Measurements from ENCODE around the gene BHLHA15. TPM values are rescaled to one million over a fixed set of nuclear protein-coding genes. Genes with fewer than 3 reads are reported as not detected.

The BHLHA15 gene
- total and polyA plus RNA-seq, 9 of the 15 experiments (the other 6 are each of a cell fraction or from before 2014, with no cell fraction given): 0.22 to 2.0 (median 1.1) TPM; not detected in 4

DNA sequence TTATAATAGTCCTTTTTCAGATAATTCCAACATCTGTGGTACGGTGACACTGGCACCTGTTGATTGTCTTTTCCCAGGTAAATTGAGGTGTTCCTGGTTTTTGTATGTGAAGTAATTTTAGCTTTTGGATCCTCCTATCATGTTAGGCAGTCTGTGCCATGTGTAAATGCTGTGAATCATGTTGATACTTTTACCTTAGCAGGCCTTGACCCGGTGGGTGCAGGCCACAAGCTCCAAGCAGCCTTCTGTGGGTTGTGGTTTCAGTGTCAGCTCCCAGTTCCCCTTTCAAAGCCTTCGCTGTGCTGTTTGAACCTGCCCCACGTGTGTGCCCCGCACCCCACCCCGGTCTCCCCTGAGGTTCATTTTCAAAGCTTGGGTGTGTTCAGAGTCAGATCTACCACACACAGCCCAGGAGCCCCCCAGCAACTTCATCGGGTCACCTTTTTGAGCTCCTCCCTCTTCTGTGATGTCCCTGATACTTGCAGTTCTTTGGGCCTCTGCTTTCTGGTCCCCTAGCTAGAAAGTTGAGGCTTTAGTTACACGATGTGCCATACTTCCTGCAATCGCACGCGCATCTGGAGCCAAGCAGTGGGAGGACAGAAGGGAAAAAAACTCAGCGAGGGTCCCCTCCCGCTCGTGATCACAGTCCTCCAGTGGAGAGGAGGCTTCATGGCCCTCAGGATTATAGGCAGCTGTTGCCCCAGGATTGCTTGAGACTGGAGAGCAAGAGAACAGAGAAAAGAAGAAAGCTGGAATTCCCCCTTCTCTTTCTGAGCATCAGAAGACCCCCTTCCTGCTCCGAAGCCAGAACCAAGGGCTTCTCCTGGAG, 8.7 kb upstream of the BHLHA15 start:
- H3K27ac ChIP-seq (ENCODE audit: extremely low read depth, low read depth, low read length): no peak overlapping the region
- H3K9me3 ChIP-seq (replicated peaks; ENCODE audit: control insufficient read depth, insufficient read depth, low read depth, low read length): no peaks in the 10 kb centered on the region
- ChIA-PET CTCF (ENCODE audit: low intra/inter-chr PET ratio) (no interaction called here), POLR2A (no interaction called here)
- no peaks in the 10 kb centered on the region for H3K9me1 ChIP-seq (ENCODE audit: control insufficient read depth, insufficient read depth, low read length)
- no peak overlapping the region for H3K4me3 ChIP-seq
- in situ Hi-C loops (cut with MboI): no loop called here
- no peaks in the 10 kb centered on the region for H3K79me2 ChIP-seq (ENCODE audit: control insufficient read depth, insufficient read depth, low read length)
- 57% methylated on average over 15 of the region's 15 CpGs for WGBS (ENCODE audit: insufficient coverage, low coverage, missing lambda C conversion rate)
- ATAC-seq (peak; percentile 51; the same call in 2 of the 3 replicates), DNase-seq (ENCODE audit: extremely low read depth in 1 of 4, low spot score in 3 of 4) (no peak), FAIRE-seq (peak; percentile 68)
- peaks cover 38% of the 10 kb centered on the region; the same call in 1 of the 3 replicates for H3K36me3 ChIP-seq (ENCODE audit: control insufficient read depth, insufficient read depth, low read length)
- intact Hi-C loops (cut with micrococcal nuclease): no loop called here
- H3K4me2 ChIP-seq (ENCODE audit: insufficient read depth, low read length): no peak overlapping the region
- H4K20me1 ChIP-seq (replicated peaks; ENCODE audit: control insufficient read depth, insufficient read depth, low read length): no peaks in the 10 kb centered on the region
- H3K4me1 ChIP-seq (replicated peaks in 1 of 2; ENCODE audit: control insufficient read depth in 2 of 2, insufficient read depth in 2 of 2, low read length in 2 of 2): peaks cover 0 to 23% of the 10 kb centered on the region in 2 experiments; a peak in 2 of 5 replicates
- H2AFZ ChIP-seq (ENCODE audit: low read depth, low read length): no peak overlapping the region
- TF ChIP-seq ZBTB1 (CRISPR knock-in tag; IDR thresholded peaks at IDR 0.05; ENCODE audit: borderline replicate concordance, low read depth) (peak; percentile 35; the same call in 1 of the 2 replicates), ZNF212 (CRISPR knock-in tag; IDR thresholded peaks at IDR 0.05) (no peak), SPI1 (IDR thresholded peaks at IDR 0.05; ENCODE audit: borderline replicate concordance, low read depth, low read length) (peak; percentile 83)
- TF ChIP-seq, protein P1, sequence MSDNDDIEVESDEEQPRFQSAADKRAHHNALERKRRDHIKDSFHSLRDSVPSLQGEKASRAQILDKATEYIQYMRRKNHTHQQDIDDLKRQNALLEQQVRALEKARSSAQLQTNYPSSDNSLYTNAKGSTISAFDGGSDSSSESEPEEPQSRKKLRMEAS (CRISPR knock-in tag; IDR thresholded peaks at IDR 0.05): 0 out of 2 replicates have a peak, but pooled peaks have one; percentile 50
- no TSS peak for BruUV-seq (replicated peaks)
- H3K27me3 ChIP-seq (ENCODE audit: control insufficient read depth in 2 of 2, insufficient read depth in 2 of 2, low read length in 2 of 2): no peaks in the 10 kb centered on the region
- peak overlapping the region in 1 of 2 experiments; percentile 10; a peak in 1 of 4 replicates for H3K9ac ChIP-seq (ENCODE audit: insufficient read depth in 1 of 2, low read depth in 2 of 2, low read length in 2 of 2)

All from K562 (cell line).